OCI-LY3 (cell line): Measurements from ENCODE around the gene ARPC5.
A peak's percentile ranks its signal among the peaks of the same experiment; 100 is the strongest.

Source experiments
- H2AFZ ChIP-seq: fragments of 200-600, 300-600 bp; shearing (Covaris generic); 2 replicates; pipeline ENCODE4 v1.6.0; 2014; ENCODE audit warnings: antibody characterized with exemption, low read depth, low read length
- H3K27ac ChIP-seq: fragments of 200-600, 300-600 bp; sonication (generic); 2 replicates; pipeline ENCODE4 v1.5.1; 2014; ENCODE audit warnings: mild to moderate bottlenecking, low read length, moderate library complexity, mixed read lengths
- H3K27me3 ChIP-seq: fragments of 200-600, 300-600 bp; sonication (generic); 2 replicates; pipeline ENCODE4 v1.6.1; 2014; ENCODE audit warnings: low read depth, low read length, mixed read lengths
- H3K36me3 ChIP-seq: fragments of 200-600, 300-600 bp; sonication (generic); replicated peaks from 2 replicates; pipeline ENCODE3; 2014; ENCODE audit warnings: low read depth, low read length, mixed read lengths
- H3K4me1 ChIP-seq: fragments of 300-600, 200-600 bp; sonication (generic); 2 replicates; pipeline ENCODE4 v1.6.1; 2014; ENCODE audit warnings: low read length, mixed read lengths
- H3K4me2 ChIP-seq: fragments of 200-600, 300-600 bp; sonication (generic); 2 replicates; pipeline ENCODE4 v1.6.1; 2014; ENCODE audit warnings: low read length, mixed read lengths
- H3K4me3 ChIP-seq: fragments of 300-600, 200-600 bp; sonication (generic); 2 replicates; pipeline ENCODE4 v1.5.1; 2014; ENCODE audit warnings: antibody characterized with exemption, mild to moderate bottlenecking, low read length, moderate library complexity
- H3K79me2 ChIP-seq: fragments of 300-600, 200-600 bp; shearing (Covaris generic); 2 replicates; pipeline ENCODE4 v1.6.1; 2014; ENCODE audit warnings: mild to moderate bottlenecking, low read length, mixed read lengths
- H3K9ac ChIP-seq: fragments of 300-600, 200-600 bp; shearing (Covaris generic); 2 replicates; pipeline ENCODE4 v1.6.0; 2014; ENCODE audit warnings: mild to moderate bottlenecking, low read length, moderate library complexity
- H3K9me3 ChIP-seq: fragments of 200-600, 300-600 bp; shearing (Covaris generic); 2 replicates; pipeline ENCODE4 v1.6.1; 2014; ENCODE audit warnings: low read length, mixed read lengths; ENCODE audit not compliant: insufficient read depth
- H4K20me1 ChIP-seq: fragments of 200-600, 300-600 bp; sonication (generic); 2 replicates; pipeline ENCODE4 v1.6.1; 2016; ENCODE audit warnings: low read length, mixed read lengths; ENCODE audit not compliant: insufficient read depth
- CTCF ChIP-seq: fragments of 200-600, 300-600 bp; sonication (generic); IDR thresholded peaks from 2 replicates; pipeline ENCODE4 v1.5.1; 2014; ENCODE audit warnings: antibody characterized with exemption, low read length, low read depth
- EZH2phosphoT487 ChIP-seq: fragments of 200-600 bp; shearing (Covaris generic); IDR thresholded peaks from 2 replicates; pipeline ENCODE4 v1.6.1; 2018; ENCODE audit warnings: antibody characterized with exemption, mixed run types, low read depth

The ARPC5 gene

GRCh38 chr1:183638649-183639387, 3.2 kb upstream of the ARPC5 start:
- Histone ChIP-seq H3K27me3 (no peaks in the 10 kb centered on the region; the same call in 1 of the 2 replicates), H4K20me1 (no peaks in the 10 kb centered on the region), H3K4me3 (no peak overlapping the region), H3K4me1 (peaks cover 10% of the 10 kb centered on the region), H3K9me3 (no peaks in the 10 kb centered on the region), H3K4me2 (no peak overlapping the region), H3K9ac (no peak overlapping the region), H3K36me3 (peaks cover 4% of the 10 kb centered on the region), H3K79me2 (peaks cover 17% of the 10 kb centered on the region), H3K27ac (no peak overlapping the region), H2AFZ (no peak overlapping the region)
- no peak for TF ChIP-seq EZH2phosphoT487
- no peak for TF ChIP-seq CTCF

DNA sequence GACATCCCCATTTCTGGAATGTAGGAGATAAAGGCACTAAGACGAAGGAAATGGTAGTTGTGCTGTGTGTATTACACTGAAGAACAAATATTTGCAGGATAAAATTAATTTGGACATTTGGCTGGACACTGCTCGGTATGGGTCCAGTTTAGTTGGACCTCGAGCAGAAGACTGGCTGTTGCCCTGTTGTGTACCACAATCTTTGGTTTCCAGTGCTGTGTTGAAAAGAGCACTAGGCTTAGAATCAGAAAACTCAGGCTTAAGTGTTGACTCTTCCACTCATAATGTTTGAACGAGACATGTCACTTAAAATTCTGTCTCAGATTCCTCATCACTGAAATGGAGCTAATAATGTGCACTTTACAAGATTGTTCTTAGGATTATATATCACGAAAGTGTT, 1.2 kb upstream of the ARPC5 start:
- peak overlapping the region; percentile 54 for H3K9ac ChIP-seq
- no peak overlapping the region for H3K27ac ChIP-seq

DNA sequence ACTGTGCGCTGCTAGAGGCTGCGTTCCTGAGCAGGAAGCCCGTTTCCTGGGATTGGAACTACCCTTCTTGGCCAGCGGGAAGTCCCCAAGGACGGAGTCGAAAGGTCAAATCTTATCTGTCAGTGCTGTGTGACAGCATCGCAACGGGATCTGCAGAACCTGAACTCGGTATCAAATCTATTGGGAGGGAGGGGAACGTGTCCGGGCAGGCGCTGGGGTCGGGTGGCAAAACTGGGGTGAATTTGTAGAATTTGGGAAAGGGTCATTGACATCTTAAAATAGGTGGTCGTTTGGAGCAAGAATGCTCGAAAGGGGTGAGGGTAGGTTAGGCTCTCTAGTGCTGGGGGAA, 725 bp upstream of the ARPC5 start:
- H3K27ac ChIP-seq: no peak overlapping the region
- H3K9me3 ChIP-seq: no peaks in the 10 kb centered on the region
- H3K4me2 ChIP-seq: peak overlapping the region; percentile 98
- peaks cover 24% of the 10 kb centered on the region for H3K36me3 ChIP-seq
- peak overlapping the region; percentile 93 for H2AFZ ChIP-seq
- no peaks in the 10 kb centered on the region; the same call in 1 of the 2 replicates for H3K27me3 ChIP-seq
- peaks cover 23% of the 10 kb centered on the region for H4K20me1 ChIP-seq
- H3K79me2 ChIP-seq: peaks cover 43% of the 10 kb centered on the region
- peaks cover 30% of the 10 kb centered on the region for H3K4me1 ChIP-seq
- TF ChIP-seq EZH2phosphoT487: no peak
- no peak for TF ChIP-seq CTCF
- peak overlapping the region; percentile 54 for H3K9ac ChIP-seq
- H3K4me3 ChIP-seq: peak overlapping the region; percentile 87

More for the DNA sequence above, 1.2 kb upstream of the ARPC5 start:
- H3K79me2 ChIP-seq: peaks cover 38% of the 10 kb centered on the region
- no peaks in the 10 kb centered on the region; the same call in 1 of the 2 replicates for H3K27me3 ChIP-seq
- peaks cover 22% of the 10 kb centered on the region for H3K36me3 ChIP-seq
- peak overlapping the region; percentile 98 for H3K4me2 ChIP-seq
- H3K4me1 ChIP-seq: peaks cover 28% of the 10 kb centered on the region
- no peak overlapping the region for H2AFZ ChIP-seq
- H3K9me3 ChIP-seq: no peaks in the 10 kb centered on the region
- H3K4me3 ChIP-seq: peak overlapping the region; percentile 87
- TF ChIP-seq EZH2phosphoT487 (no peak), CTCF (no peak)
- peaks cover 19% of the 10 kb centered on the region for H4K20me1 ChIP-seq

- Histone ChIP-seq H3K79me2 (peaks cover 54% of the 10 kb centered on the region), H3K27me3 (no peaks in the 10 kb centered on the region; the same call in 1 of the 2 replicates), H2AFZ (no peak overlapping the region), H3K4me1 (peaks cover 36% of the 10 kb centered on the region), H3K9me3 (no peaks in the 10 kb centered on the region), H3K4me2 (peak overlapping the region; percentile 86), H3K36me3 (peaks cover 32% of the 10 kb centered on the region), H3K9ac (peak overlapping the region; percentile 98), H3K27ac (peak overlapping the region; percentile 94), H3K4me3 (peak overlapping the region; percentile 87), H4K20me1 (peaks cover 35% of the 10 kb centered on the region)
- TF ChIP-seq EZH2phosphoT487: no peak
Observed at GRCh38 chr1:183635099-183635605, 431 bp downstream of the ARPC5 start.
